Bronchial epithelial cell (primary cell): ENCODE data around the gene ADORA2B. TPM values are rescaled to one million over a fixed set of nuclear protein-coding genes. Genes with fewer than 3 reads are reported as not detected.

Experiments used
- DNase-seq: peaks from one replicate; pipeline ENCODE4 v3.0.0-alpha.2; 2010; ENCODE audit warnings: low read depth
- FAIRE-seq: peaks from 2 replicates; lab custom pipeline; 2011; peaks lifted over from hg19 to GRCh38; lab: Jason Lieb, UNC
- H3K27me3 ChIP-seq: 2 replicates; pipeline ENCODE4 v1.5.1; 2011; ENCODE audit warnings: low read length; ENCODE audit not compliant: control insufficient read depth, insufficient read depth
- H3K36me3 ChIP-seq: 2 replicates; pipeline ENCODE4 v1.5.1; 2011; ENCODE audit warnings: low read length; ENCODE audit not compliant: control insufficient read depth, insufficient read depth
- H3K4me3 ChIP-seq: 2 replicates; pipeline ENCODE4 v1.5.1; 2011; ENCODE audit warnings: mild to moderate bottlenecking, low read depth, low read length, control low read depth
- total RNA-seq: library from RNA; depleted of rRNA; stranded (reverse); fragments of >200 nt; gene quantifications from 2 replicates; pipeline ENCODE4 v1.2.1, GENCODE V29; 2014
- TF ChIP-seq, protein P1 (sequence below): IDR thresholded peaks from 2 replicates; pipeline ENCODE4 v1.5.1; 2011; ENCODE audit warnings: mild to moderate bottlenecking, moderate library complexity, low read length, control low read depth, inconsistent platforms; ENCODE audit not compliant: insufficient read depth, severe bottlenecking

Gene ADORA2B
- total RNA-seq, 1 donor from 2014 or later, result 36.1 TPM

DNA sequence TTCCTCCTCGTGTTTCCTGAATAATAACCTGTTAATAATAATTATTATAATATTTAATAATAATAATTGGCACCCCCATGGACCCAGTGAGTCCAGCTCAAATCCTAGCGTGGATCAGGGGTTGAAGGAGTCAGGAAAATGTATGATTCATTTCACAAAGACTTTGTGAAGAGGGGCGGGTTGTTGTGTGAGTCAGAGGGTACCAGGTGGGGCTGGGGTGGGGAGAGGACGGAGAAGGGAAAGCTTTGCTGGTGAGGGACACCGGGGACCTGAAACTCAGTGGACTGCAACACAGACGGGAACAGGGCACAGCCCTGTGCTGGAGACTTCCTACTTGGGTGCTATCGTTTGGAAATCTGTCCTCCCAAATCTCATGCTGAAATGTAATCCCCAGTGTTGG is 3.1 kb upstream of the ADORA2B start:
- FAIRE-seq, result no peak
- no peak overlapping the region for H3K4me3 ChIP-seq
- no peaks in the 10 kb centered on the region for H3K36me3 ChIP-seq
- TF ChIP-seq, protein P1, sequence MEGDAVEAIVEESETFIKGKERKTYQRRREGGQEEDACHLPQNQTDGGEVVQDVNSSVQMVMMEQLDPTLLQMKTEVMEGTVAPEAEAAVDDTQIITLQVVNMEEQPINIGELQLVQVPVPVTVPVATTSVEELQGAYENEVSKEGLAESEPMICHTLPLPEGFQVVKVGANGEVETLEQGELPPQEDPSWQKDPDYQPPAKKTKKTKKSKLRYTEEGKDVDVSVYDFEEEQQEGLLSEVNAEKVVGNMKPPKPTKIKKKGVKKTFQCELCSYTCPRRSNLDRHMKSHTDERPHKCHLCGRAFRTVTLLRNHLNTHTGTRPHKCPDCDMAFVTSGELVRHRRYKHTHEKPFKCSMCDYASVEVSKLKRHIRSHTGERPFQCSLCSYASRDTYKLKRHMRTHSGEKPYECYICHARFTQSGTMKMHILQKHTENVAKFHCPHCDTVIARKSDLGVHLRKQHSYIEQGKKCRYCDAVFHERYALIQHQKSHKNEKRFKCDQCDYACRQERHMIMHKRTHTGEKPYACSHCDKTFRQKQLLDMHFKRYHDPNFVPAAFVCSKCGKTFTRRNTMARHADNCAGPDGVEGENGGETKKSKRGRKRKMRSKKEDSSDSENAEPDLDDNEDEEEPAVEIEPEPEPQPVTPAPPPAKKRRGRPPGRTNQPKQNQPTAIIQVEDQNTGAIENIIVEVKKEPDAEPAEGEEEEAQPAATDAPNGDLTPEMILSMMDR, result no peak
- no peaks in the 10 kb centered on the region for H3K27me3 ChIP-seq
- peak; percentile 61 for DNase-seq

GRCh38 chr17:15942207-15942833 is 2.6 kb upstream of the ADORA2B start:
- TF ChIP-seq, protein P1, result no peak
- FAIRE-seq (no peak), DNase-seq (peak; percentile 62)
- H3K36me3 ChIP-seq, result no peaks in the 10 kb centered on the region
- H3K4me3 ChIP-seq, result no peak overlapping the region
- H3K27me3 ChIP-seq, result no peaks in the 10 kb centered on the region

GRCh38 chr17:15943971-15944758 is 765 bp upstream of the ADORA2B start:
- DNase-seq (no peak), FAIRE-seq (no peak)
- H3K4me3 ChIP-seq, result peak overlapping the region; percentile 82
- TF ChIP-seq, protein P1, result no peak
- no peaks in the 10 kb centered on the region for H3K36me3 ChIP-seq
- no peaks in the 10 kb centered on the region for H3K27me3 ChIP-seq

GRCh38 chr17:15945527-15946191 is 729 bp downstream of the ADORA2B start:
- peaks cover 6% of the 10 kb centered on the region for H3K36me3 ChIP-seq
- H3K27me3 ChIP-seq, result no peaks in the 10 kb centered on the region
- FAIRE-seq, result no peak
- TF ChIP-seq, protein P1, result no peak
- H3K4me3 ChIP-seq, result peak overlapping the region; percentile 82
- DNase-seq, result no peak

DNA sequence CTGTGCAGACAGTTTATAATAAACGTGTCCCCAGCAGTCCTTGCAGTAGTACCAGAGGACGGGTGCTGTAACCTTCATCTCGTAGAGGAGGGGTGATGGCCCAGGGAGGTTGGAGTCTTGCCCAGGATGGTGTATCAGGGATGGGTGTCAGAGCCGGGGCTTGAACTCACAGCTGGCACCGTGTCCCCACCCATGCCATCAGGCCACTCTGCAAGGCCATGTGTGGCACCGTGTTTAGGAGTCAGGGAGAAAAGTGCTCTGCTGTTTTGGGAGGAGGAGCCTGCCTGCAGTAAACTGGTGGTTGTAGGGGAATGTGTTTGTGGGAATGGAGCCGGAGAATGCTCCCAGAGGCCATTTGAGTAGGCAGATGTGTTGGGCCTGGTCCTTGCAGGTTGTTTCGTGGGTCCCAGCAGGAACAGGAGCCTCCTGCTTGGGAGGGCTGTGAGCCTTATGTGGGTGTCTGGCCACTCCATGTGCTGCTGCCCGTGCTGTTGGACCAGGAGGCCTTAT is 1.7 kb downstream of the ADORA2B start:
- Histone ChIP-seq H3K36me3 (peaks cover 7% of the 10 kb centered on the region), H3K27me3 (no peaks in the 10 kb centered on the region), H3K4me3 (peak overlapping the region; percentile 82)
- peak; percentile 13 for FAIRE-seq
- peak; percentile 54 for DNase-seq
- TF ChIP-seq, protein P1, result no peak
